MM.1S (cell line): Measurements from ENCODE around the gene PSMA7.

ENCODE experiments used
- DNase-seq: peaks from one replicate; pipeline ENCODE4 v3.0.0-alpha.2; 2015
- H2AFZ ChIP-seq: fragments of 300-600 bp; sonication (generic); 2 replicates; pipeline ENCODE4 v1.6.0; 2016; ENCODE audit warnings: antibody characterized with exemption, low read length
- H3F3A ChIP-seq: fragments of 300-600 bp; sonication (generic); 2 replicates; pipeline ENCODE4 v1.6.1; 2016; ENCODE audit warnings: mild to moderate bottlenecking, antibody characterized with exemption, low read length, moderate library complexity, mixed read lengths; ENCODE audit not compliant: insufficient read depth
- H3K27ac ChIP-seq: fragments of 300-600 bp; sonication (generic); 2 replicates; pipeline ENCODE4 v1.5.1; 2016; ENCODE audit warnings: mild to moderate bottlenecking, low read length
- H3K27me3 ChIP-seq: fragments of 300-600 bp; sonication (generic); replicated peaks from 2 replicates; pipeline ENCODE4 v1.6.0; 2016; ENCODE audit warnings: low read length; ENCODE audit not compliant: insufficient read depth
- H3K36me3 ChIP-seq: fragments of 300-600 bp; sonication (generic); replicated peaks from 2 replicates; pipeline ENCODE4 v1.6.1; 2016; ENCODE audit warnings: mild to moderate bottlenecking, low read length, mixed read lengths; ENCODE audit not compliant: insufficient read depth
- H3K4me1 ChIP-seq: fragments of 300-600 bp; sonication (generic); 2 replicates; pipeline ENCODE4 v1.6.1; 2016; ENCODE audit warnings: low read length, mixed read lengths
- H3K4me2 ChIP-seq: fragments of 300-600 bp; sonication (generic); 2 replicates; pipeline ENCODE4 v1.6.0; 2016; ENCODE audit warnings: low read depth, low read length
- H3K4me3 ChIP-seq: fragments of 300-600 bp; sonication (generic); 2 replicates; pipeline ENCODE4 v1.5.1; 2016; ENCODE audit warnings: low read length, mixed read lengths
- H3K79me2 ChIP-seq: fragments of 300-600 bp; sonication (generic); 2 replicates; pipeline ENCODE4 v1.6.1; 2016; ENCODE audit warnings: mixed run types, low read length, mixed read lengths
- H3K9ac ChIP-seq: fragments of 300-600 bp; sonication (generic); 2 replicates; pipeline ENCODE4 v1.6.1; 2016; ENCODE audit warnings: low read length, mixed read lengths
- H3K9me2 ChIP-seq: fragments of 300-600 bp; sonication (generic); replicated peaks from 2 replicates; pipeline ENCODE4 v1.6.1; 2016; ENCODE audit warnings: mild to moderate bottlenecking, low read length, mixed read lengths; ENCODE audit not compliant: insufficient read depth
- H3K9me3 ChIP-seq: fragments of 300-600 bp; sonication (generic); replicated peaks from 2 replicates; pipeline ENCODE4 v1.6.1; 2016; ENCODE audit warnings: mild to moderate bottlenecking, low read length, mixed read lengths; ENCODE audit not compliant: insufficient read depth
- H4K20me1 ChIP-seq: fragments of 300-600 bp; sonication (generic); 2 replicates; pipeline ENCODE4 v1.6.1; 2016; ENCODE audit warnings: mild to moderate bottlenecking, low read length, moderate library complexity, mixed read lengths; ENCODE audit not compliant: insufficient read depth
- EZH2 ChIP-seq: fragments of 300-600 bp; sonication (generic); optimal IDR thresholded peaks from 2 replicates; pipeline ENCODE3; 2017; ENCODE audit warnings: low read depth, mild to moderate bottlenecking, antibody characterized with exemption, low read length, mixed read lengths
- EZH2phosphoT487 ChIP-seq: fragments of 300-600 bp; sonication (generic); IDR thresholded peaks from 2 replicates; pipeline ENCODE4 v1.6.1; 2018; ENCODE audit warnings: antibody characterized with exemption, low read length
- TF ChIP-seq, protein P1 (sequence below): fragments of 300-600 bp; sonication (generic); IDR thresholded peaks from 2 replicates; pipeline ENCODE4 v1.5.1; 2016; ENCODE audit warnings: antibody characterized with exemption, low read length, mixed read lengths

PSMA7 gene

DNA sequence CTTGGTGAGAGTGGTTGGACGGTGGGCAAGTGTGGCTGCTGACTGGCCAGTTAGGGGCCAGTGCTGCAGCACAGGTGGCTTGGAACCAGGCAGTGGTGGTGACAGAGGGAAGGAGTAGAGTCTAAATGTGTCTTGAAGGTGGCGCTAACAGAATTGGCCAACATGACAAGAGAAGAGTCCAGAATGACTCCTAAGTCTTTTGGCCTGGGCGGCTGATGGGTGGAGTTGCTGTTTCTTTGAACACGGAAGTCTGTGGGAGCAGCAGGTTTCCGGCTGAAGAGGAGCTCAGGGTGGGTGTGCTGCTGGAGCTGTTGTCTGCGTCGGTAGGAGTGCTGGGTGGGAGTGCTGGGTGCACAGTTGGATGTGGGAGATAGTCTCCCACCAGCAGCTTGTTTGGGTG lies 10.8 kb downstream of the PSMA7 start:
- no peak overlapping the region for H3K27ac ChIP-seq
- no peak overlapping the region for H2AFZ ChIP-seq
- no peaks in the 10 kb centered on the region for H3K4me1 ChIP-seq
- DNase-seq: no peak
- peaks cover 20% of the 10 kb centered on the region for H3F3A ChIP-seq
- peaks cover 1% of the 10 kb centered on the region; the same call in 1 of the 2 replicates for H4K20me1 ChIP-seq
- H3K4me2 ChIP-seq: no peak overlapping the region
- no peaks in the 10 kb centered on the region for H3K9me2 ChIP-seq
- no peaks in the 10 kb centered on the region for H3K27me3 ChIP-seq
- H3K36me3 ChIP-seq: no peaks in the 10 kb centered on the region
- no peak overlapping the region for H3K4me3 ChIP-seq
- no peaks in the 10 kb centered on the region for H3K9me3 ChIP-seq
- peaks cover 14% of the 10 kb centered on the region; the same call in 1 of the 2 replicates for H3K79me2 ChIP-seq
- TF ChIP-seq, protein P1, sequence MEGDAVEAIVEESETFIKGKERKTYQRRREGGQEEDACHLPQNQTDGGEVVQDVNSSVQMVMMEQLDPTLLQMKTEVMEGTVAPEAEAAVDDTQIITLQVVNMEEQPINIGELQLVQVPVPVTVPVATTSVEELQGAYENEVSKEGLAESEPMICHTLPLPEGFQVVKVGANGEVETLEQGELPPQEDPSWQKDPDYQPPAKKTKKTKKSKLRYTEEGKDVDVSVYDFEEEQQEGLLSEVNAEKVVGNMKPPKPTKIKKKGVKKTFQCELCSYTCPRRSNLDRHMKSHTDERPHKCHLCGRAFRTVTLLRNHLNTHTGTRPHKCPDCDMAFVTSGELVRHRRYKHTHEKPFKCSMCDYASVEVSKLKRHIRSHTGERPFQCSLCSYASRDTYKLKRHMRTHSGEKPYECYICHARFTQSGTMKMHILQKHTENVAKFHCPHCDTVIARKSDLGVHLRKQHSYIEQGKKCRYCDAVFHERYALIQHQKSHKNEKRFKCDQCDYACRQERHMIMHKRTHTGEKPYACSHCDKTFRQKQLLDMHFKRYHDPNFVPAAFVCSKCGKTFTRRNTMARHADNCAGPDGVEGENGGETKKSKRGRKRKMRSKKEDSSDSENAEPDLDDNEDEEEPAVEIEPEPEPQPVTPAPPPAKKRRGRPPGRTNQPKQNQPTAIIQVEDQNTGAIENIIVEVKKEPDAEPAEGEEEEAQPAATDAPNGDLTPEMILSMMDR: no peak
- no peak for TF ChIP-seq EZH2phosphoT487
- TF ChIP-seq EZH2: no peak
- no peak overlapping the region for H3K9ac ChIP-seq

DNA sequence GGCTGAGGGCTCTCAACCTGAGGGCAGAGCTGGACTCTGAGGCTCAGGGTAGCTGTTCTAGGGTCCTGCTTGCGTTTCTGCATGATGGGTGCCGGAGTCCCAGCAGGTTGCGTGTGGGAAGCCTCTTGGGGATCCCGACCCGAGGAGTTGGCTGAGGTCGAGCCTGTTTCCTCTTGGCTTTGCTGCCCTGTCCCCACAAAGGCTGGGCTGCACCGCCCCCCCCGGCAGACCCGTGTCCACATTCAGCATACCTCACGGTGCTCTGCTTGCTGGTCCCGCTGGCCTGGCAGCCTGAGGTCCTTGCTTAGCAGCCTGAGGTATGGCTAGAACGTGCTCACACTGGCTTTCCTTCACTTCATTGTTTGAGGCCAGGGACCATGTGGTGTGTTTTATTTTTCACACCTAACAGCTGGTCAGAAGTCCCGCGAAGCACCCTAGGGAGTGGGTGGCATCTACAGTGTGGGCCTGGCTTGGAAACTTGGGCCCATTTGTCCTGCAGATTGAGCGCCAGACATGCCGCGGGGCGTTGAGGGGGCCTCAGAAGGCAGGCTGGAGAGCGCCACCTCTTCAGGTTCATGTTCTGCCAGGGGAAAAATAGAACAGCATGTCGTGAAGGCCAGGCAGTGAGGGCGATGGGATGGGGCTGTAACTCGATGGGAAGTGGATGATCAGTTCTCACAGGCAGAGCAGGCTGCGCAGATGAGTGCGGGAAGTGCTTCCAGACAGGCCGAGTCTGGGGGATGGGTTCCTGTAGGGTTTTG lies 11.5 kb downstream of the PSMA7 start:
- H2AFZ ChIP-seq: no peak overlapping the region
- H3K9me2 ChIP-seq: no peaks in the 10 kb centered on the region
- H3K9ac ChIP-seq: no peak overlapping the region
- DNase-seq: no peak
- H3F3A ChIP-seq: peaks cover 13% of the 10 kb centered on the region
- no peaks in the 10 kb centered on the region for H3K36me3 ChIP-seq
- no peaks in the 10 kb centered on the region for H4K20me1 ChIP-seq
- no peak for TF ChIP-seq EZH2phosphoT487
- TF ChIP-seq, protein P1: no peak
- TF ChIP-seq EZH2: no peak
- H3K9me3 ChIP-seq: no peaks in the 10 kb centered on the region
- H3K79me2 ChIP-seq: peaks cover 14% of the 10 kb centered on the region; the same call in 1 of the 2 replicates
- no peak overlapping the region for H3K4me3 ChIP-seq
- H3K27me3 ChIP-seq: no peaks in the 10 kb centered on the region
- no peak overlapping the region for H3K4me2 ChIP-seq
- H3K4me1 ChIP-seq: no peaks in the 10 kb centered on the region
- H3K27ac ChIP-seq: no peak overlapping the region

DNA sequence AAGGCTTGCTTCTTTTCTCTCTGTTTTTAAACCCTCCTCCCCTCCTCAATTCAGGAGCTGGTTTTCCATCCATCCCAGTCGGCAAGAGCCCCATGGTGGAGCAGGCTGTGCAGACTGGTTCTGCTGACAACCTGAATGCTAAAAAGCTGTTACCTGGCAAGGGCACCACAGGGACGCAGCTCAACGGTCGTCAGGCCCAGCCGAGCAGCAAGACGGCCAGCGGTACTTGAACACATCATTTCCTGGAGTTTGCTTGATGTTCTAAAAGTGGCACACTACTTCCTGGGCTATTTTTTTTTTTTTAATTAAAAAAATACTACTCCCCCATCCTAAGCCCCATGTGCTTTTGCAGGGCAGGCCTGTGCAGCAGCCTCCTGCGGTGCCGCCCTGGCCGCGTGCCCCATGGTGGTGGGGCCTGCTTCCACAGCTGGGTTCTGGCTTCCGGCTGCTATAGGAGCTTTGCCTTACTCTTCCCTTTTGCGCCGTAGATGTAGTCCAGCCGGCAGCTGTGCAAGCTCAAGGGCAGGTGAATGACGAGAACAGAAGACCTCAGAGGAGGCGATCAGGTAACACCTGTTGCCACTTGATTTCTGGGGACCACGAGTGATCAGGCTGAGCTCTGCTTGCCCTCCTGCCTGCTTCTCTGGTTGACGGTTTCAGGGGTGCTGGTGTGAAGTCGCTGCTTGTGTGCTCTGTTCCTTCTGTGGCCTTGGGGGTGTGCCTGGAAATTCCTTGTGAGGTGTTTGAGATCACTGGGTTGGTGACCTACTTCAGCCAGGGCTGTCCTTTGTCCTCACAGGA lies 13.3 kb downstream of the PSMA7 start:
- Histone ChIP-seq H4K20me1 (no peaks in the 10 kb centered on the region), H3F3A (0 out of 2 replicates have a peak, but pooled peaks cover 7% of the 10 kb centered on the region), H2AFZ (no peak overlapping the region), H3K27ac (no peak overlapping the region), H3K9me3 (no peaks in the 10 kb centered on the region), H3K9ac (no peak overlapping the region), H3K27me3 (no peaks in the 10 kb centered on the region), H3K9me2 (no peaks in the 10 kb centered on the region), H3K4me3 (no peak overlapping the region), H3K4me1 (no peaks in the 10 kb centered on the region), H3K4me2 (no peak overlapping the region), H3K79me2 (peaks cover 15% of the 10 kb centered on the region), H3K36me3 (peaks cover 4% of the 10 kb centered on the region; the same call in 1 of the 2 replicates)
- TF ChIP-seq EZH2: no peak
- TF ChIP-seq EZH2phosphoT487: no peak
- TF ChIP-seq, protein P1: no peak
- DNase-seq: no peak
